ENCODE data around the gene BORCS5. TPM values are rescaled to one million over a fixed set of nuclear protein-coding genes. Genes with fewer than 3 reads are reported as not detected.

BORCS5 gene
- total RNA-seq, 4 donors from 2014 or later, result 8.3 to 22.7 (median 15.3) TPM

DNA sequence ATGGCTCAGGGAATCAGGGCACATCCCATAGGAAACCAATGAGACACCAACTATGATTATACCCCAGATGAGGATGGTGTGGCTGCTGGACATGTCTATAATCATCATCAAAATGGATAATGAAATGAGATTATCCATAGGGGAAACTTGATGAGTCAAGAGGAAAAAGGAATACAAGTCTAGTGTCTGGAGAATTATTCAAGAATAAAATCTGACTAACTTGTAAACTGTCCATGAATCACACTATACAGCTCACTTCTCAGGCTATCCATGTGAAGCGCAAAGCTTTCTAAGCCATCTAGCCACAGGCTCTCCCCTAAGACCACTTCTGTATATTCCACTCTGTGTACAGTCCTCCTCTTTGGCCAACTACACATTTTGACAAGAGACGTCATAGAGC lies 153.3 kb downstream of the BORCS5 start:
- Histone ChIP-seq H3K27ac (no peak overlapping the region), H3K4me3 (no peak overlapping the region), H3K27me3 (no peaks in the 10 kb centered on the region), H3K4me1 (peaks cover 0 to 16% (median 5%) of the 10 kb centered on the region in 4 donors), H3K9me3 (no peaks in the 10 kb centered on the region), H3K36me3 (no peaks in the 10 kb centered on the region)
- no peak for DNase-seq
- no peak for TF ChIP-seq POLR2A (IDR thresholded peaks at IDR 0.05)
- TF ChIP-seq, protein P1, sequence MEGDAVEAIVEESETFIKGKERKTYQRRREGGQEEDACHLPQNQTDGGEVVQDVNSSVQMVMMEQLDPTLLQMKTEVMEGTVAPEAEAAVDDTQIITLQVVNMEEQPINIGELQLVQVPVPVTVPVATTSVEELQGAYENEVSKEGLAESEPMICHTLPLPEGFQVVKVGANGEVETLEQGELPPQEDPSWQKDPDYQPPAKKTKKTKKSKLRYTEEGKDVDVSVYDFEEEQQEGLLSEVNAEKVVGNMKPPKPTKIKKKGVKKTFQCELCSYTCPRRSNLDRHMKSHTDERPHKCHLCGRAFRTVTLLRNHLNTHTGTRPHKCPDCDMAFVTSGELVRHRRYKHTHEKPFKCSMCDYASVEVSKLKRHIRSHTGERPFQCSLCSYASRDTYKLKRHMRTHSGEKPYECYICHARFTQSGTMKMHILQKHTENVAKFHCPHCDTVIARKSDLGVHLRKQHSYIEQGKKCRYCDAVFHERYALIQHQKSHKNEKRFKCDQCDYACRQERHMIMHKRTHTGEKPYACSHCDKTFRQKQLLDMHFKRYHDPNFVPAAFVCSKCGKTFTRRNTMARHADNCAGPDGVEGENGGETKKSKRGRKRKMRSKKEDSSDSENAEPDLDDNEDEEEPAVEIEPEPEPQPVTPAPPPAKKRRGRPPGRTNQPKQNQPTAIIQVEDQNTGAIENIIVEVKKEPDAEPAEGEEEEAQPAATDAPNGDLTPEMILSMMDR (IDR thresholded peaks at IDR 0.05), result no peak

DNA sequence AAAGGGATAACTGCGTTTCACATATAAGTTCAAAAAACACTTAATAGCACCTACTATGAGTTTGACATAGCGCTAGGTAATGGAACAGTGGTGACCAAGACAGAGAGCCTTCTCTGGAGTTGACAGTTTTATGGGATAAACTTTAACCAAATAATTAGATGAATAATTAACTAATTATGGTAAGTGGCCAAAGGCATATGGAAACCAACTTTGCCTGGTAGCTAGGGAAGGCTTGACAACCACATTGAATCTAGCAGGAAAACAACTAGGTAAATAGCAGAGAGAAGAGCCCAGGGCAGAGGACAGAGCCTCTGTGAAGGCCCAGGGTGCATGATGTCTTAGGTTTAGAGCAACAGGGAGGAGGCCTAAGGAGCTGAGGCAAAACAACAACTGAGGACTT lies 153.7 kb downstream of the BORCS5 start:
- no peak overlapping the region for H3K4me3 ChIP-seq
- no peak for DNase-seq
- H3K36me3 ChIP-seq, result no peaks in the 10 kb centered on the region
- no peaks in the 10 kb centered on the region for H3K9me3 ChIP-seq
- no peak overlapping the region for H3K27ac ChIP-seq
- H3K27me3 ChIP-seq, result no peaks in the 10 kb centered on the region
- TF ChIP-seq POLR2A (IDR thresholded peaks at IDR 0.05), result no peak
- TF ChIP-seq, protein P1 (IDR thresholded peaks at IDR 0.05), result no peak
- H3K4me1 ChIP-seq, result peaks cover 0 to 12% (median 3%) of the 10 kb centered on the region in 4 donors

DNA sequence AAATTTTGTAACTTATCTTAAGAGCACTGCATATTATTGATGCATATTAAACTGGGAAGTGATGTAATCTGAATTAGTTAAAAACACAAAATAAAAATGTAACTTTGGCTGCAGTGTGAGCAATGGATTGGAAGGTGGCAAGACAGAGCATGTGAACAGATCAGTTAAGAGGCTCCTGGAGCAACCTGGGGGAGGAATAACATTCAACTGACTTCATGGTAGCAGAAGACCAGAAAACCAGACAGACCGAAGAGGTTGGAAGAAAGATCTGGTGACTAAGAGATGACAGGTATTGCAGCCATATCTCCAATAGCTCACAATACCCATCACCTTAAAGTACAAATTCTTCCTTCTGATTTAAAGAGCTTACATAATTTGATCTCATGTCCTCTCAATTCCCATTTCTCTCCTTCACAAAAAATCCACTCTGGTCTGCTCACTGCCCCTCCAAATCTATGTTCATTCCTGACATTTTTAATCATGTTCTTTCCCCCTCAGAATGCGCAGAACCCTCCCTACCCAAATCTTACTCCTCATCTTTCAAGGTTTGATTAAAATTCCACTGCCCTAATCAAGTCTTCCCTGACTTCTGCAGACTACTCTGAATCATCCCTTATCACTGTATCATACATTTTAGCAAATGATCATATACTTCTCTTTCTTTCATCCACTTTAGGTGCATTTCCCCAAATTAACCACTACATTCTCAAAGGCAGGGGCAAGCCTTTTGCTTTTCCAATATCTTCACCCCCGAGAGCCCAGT lies 154.3 kb downstream of the BORCS5 start:
- H3K27me3 ChIP-seq, result no peaks in the 10 kb centered on the region
- H3K4me3 ChIP-seq, result no peak overlapping the region
- H3K4me1 ChIP-seq, result peaks cover 0 to 8% (median 0%) of the 10 kb centered on the region in 4 donors
- H3K36me3 ChIP-seq, result no peaks in the 10 kb centered on the region
- H3K27ac ChIP-seq, result no peak overlapping the region
- DNase-seq, result no peak
- no peaks in the 10 kb centered on the region for H3K9me3 ChIP-seq
- TF ChIP-seq POLR2A (IDR thresholded peaks at IDR 0.05), result no peak
- TF ChIP-seq, protein P1 (IDR thresholded peaks at IDR 0.05), result no peak

DNA sequence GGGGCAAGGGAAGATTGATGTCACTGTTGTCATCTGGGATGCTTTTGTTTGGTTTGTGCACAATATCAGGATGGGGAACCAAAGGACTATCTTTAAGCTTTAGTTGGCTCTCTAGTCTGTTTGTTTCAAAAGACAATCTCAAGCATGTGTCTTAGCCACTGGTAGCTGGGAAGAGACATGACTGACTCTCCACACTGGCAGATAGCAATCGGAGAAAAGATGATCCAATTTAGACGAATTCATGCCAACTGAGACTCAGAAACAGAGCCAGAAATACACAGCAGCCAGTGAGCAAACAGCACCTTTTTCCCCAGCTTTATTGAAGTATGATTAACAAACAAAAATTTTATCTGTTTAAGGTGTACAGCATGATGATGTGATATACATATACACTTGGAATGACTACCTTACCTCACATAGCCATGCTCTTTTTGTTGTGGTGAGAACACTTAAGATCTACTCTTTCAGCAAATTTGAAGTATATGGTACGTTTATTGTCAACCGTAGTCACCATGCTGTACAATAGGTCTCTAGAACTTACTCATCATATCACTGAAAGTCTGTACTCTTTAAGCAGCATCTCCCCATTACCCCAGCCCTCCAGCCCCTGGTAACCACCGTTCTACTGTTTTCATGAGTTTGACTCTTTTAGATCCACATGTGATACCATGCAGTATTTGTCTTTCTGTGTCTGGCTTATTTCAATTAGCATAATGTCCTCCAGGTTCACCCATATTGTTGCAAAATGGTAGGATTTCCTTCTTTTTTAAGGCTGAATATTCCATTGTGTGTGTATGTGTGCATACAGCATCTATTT lies 155.2 kb downstream of the BORCS5 start:
- no peak overlapping the region for H3K27ac ChIP-seq
- no peaks in the 10 kb centered on the region for H3K4me1 ChIP-seq
- peaks cover 0 to under 1% (median 0%) of the 10 kb centered on the region in 3 donors for H3K36me3 ChIP-seq
- no peak for DNase-seq
- no peak overlapping the region for H3K4me3 ChIP-seq
- H3K27me3 ChIP-seq, result no peaks in the 10 kb centered on the region
- H3K9me3 ChIP-seq, result no peaks in the 10 kb centered on the region
- TF ChIP-seq, protein P1 (IDR thresholded peaks at IDR 0.05), result no peak
- TF ChIP-seq POLR2A (IDR thresholded peaks at IDR 0.05), result no peak

DNA sequence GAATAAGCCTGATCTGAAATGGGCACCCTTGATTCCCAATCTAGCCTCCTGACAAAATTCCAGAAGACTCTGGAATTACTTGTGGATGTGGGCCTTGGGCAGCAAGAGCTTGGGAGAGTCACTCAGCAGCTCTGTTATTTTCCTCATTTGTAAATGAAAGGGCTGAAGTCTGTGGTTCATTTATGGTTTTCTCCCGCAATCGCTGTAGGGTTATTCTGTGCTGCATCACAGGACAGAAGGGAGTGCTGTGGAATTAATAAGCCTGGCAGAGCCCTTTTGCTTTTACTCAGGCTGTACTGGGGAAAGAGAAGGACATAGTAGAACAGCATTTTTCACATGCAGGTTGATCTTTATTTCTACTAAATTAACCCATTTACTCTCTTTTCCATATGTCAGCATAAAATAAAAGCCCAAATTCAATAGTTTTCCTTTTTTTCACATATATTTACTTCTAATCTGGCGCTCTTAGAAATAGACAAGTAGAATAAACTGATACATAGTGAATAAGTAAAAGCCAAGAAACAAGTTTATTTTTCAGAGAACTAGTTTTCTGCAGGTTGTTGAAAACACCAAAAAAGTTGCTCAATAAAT lies 156.6 kb downstream of the BORCS5 start:
- no peak overlapping the region for H3K27ac ChIP-seq
- H3K4me1 ChIP-seq, result peaks cover 0 to 3% (median 0%) of the 10 kb centered on the region in 4 donors
- peaks cover 0 to 4% (median 0%) of the 10 kb centered on the region in 3 donors for H3K36me3 ChIP-seq
- H3K9me3 ChIP-seq, result no peaks in the 10 kb centered on the region
- TF ChIP-seq POLR2A (IDR thresholded peaks at IDR 0.05), result no peak
- TF ChIP-seq, protein P1 (IDR thresholded peaks at IDR 0.05), result no peak
- no peak overlapping the region for H3K4me3 ChIP-seq
- H3K27me3 ChIP-seq, result no peaks in the 10 kb centered on the region
- no peak for DNase-seq
